ENCODE measurements around the gene TAP2. TPM values are rescaled to one million over a fixed set of nuclear protein-coding genes. Genes with fewer than 3 reads are reported as not detected.
A peak's percentile ranks its signal among the peaks of the same experiment; 100 is the strongest.

Gene TAP2
- total and polyA plus RNA-seq, 10 of the 15 experiments (the other 5 are each of a cell fraction or from before 2014, with no cell fraction given) = 5.3 to 77.2 (median 35.3) TPM

GRCh38 chr6:32868257-32868788 is 29.8 kb upstream of the TAP2 start (continued):
- TF ChIP-seq, protein P1, sequence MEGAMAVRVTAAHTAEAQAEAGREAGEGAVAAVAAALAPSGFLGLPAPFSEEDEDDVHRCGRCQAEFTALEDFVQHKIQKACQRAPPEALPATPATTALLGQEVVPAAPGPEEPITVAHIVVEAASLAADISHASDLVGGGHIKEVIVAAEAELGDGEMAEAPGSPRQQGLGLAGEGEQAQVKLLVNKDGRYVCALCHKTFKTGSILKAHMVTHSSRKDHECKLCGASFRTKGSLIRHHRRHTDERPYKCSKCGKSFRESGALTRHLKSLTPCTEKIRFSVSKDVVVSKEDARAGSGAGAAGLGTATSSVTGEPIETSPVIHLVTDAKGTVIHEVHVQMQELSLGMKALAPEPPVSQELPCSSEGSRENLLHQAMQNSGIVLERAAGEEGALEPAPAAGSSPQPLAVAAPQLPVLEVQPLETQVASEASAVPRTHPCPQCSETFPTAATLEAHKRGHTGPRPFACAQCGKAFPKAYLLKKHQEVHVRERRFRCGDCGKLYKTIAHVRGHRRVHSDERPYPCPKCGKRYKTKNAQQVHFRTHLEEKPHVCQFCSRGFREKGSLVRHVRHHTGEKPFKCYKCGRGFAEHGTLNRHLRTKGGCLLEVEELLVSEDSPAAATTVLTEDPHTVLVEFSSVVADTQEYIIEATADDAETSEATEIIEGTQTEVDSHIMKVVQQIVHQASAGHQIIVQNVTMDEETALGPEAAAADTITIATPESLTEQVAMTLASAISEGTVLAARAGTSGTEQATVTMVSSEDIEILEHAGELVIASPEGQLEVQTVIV (IDR thresholded peaks at IDR 0.05; ENCODE audit: borderline replicate concordance, partially characterized antibody) = no peak
- TF ChIP-seq MYB (IDR thresholded peaks at IDR 0.05; ENCODE audit: borderline replicate concordance, low read depth, low read length) (no peak), RAD21 (IDR thresholded peaks at IDR 0.05; ENCODE audit: insufficient read depth, low read depth, low read length) (peak; percentile 84), YY1 (IDR thresholded peaks at IDR 0.05; ENCODE audit: low read depth, low read length) (peak; percentile 56; the same call in 1 of the 2 replicates), NBN (IDR thresholded peaks at IDR 0.05) (peak; percentile 25; the same call in 1 of the 2 replicates), TBL1XR1 (IDR thresholded peaks at IDR 0.05; ENCODE audit: low read depth, low read length) (no peak), BACH1 (IDR thresholded peaks at IDR 0.05; ENCODE audit: borderline replicate concordance) (no peak), PAX8 (IDR thresholded peaks at IDR 0.05) (peak; percentile 63; the same call in 1 of the 2 replicates), RUNX3 (IDR thresholded peaks at IDR 0.05; ENCODE audit: low read length) (no peak; the same call in 1 of the 2 replicates), CTCF (IDR thresholded peaks at IDR 0.05 in 2 of 3, conservative IDR thresholded peaks at IDR 0.05 in 1 of 3; ENCODE audit: control insufficient read depth in 2 of 3, extremely low read depth in 1 of 3, insufficient read depth in 1 of 3, low read depth in 3 of 3, low read length in 3 of 3) (peak; percentile 67 to 85 (median 85)), HDAC2 (IDR thresholded peaks at IDR 0.05) (no peak), ZNF384 (IDR thresholded peaks at IDR 0.05; ENCODE audit: borderline replicate concordance, low read depth, low read length) (no peak), ZNF24 (IDR thresholded peaks at IDR 0.05) (no peak)
- TF ChIP-seq, protein P2, sequence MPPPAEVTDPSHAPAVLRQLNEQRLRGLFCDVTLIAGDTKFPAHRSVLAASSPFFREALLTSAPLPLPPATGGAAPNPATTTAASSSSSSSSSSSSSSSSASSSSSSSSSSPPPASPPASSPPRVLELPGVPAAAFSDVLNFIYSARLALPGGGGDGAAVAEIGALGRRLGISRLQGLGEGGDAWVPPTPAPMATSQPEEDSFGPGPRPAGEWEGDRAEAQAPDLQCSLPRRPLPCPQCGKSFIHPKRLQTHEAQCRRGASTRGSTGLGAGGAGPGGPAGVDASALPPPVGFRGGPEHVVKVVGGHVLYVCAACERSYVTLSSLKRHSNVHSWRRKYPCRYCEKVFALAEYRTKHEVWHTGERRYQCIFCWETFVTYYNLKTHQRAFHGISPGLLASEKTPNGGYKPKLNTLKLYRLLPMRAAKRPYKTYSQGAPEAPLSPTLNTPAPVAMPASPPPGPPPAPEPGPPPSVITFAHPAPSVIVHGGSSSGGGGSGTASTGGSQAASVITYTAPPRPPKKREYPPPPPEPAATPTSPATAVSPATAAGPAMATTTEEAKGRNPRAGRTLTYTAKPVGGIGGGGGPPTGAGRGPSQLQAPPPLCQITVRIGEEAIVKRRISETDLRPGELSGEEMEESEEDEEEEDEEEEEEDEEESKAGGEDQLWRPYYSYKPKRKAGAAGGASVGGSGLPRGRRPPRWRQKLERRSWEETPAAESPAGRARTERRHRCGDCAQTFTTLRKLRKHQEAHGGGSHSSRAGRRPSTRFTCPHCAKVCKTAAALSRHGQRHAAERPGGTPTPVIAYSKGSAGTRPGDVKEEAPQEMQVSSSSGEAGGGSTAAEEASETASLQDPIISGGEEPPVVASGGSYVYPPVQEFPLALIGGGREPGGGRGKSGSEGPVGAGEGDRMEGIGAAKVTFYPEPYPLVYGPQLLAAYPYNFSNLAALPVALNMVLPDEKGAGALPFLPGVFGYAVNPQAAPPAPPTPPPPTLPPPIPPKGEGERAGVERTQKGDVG (CRISPR knock-in tag; IDR thresholded peaks at IDR 0.05) = no peak
- TF ChIP-seq, protein P3, sequence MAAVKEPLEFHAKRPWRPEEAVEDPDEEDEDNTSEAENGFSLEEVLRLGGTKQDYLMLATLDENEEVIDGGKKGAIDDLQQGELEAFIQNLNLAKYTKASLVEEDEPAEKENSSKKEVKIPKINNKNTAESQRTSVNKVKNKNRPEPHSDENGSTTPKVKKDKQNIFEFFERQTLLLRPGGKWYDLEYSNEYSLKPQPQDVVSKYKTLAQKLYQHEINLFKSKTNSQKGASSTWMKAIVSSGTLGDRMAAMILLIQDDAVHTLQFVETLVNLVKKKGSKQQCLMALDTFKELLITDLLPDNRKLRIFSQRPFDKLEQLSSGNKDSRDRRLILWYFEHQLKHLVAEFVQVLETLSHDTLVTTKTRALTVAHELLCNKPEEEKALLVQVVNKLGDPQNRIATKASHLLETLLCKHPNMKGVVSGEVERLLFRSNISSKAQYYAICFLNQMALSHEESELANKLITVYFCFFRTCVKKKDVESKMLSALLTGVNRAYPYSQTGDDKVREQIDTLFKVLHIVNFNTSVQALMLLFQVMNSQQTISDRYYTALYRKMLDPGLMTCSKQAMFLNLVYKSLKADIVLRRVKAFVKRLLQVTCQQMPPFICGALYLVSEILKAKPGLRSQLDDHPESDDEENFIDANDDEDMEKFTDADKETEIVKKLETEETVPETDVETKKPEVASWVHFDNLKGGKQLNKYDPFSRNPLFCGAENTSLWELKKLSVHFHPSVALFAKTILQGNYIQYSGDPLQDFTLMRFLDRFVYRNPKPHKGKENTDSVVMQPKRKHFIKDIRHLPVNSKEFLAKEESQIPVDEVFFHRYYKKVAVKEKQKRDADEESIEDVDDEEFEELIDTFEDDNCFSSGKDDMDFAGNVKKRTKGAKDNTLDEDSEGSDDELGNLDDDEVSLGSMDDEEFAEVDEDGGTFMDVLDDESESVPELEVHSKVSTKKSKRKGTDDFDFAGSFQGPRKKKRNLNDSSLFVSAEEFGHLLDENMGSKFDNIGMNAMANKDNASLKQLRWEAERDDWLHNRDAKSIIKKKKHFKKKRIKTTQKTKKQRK (IDR thresholded peaks at IDR 0.05; ENCODE audit: low read depth, low read length) = no peak

Data from GM12878 (cell line).